ENCODE measurements around the gene FLRT2.

FLRT2 gene

GRCh38 chr14:85634205-85634604 is 104.3 kb downstream of the FLRT2 start:
- no peak for DNase-seq (ENCODE audit: low read depth in 2 of 2, low spot score in 1 of 2)

GRCh38 chr14:85644211-85644610 is 114.3 kb downstream of the FLRT2 start:
- DNase-seq (ENCODE audit: low read depth in 2 of 2, low spot score in 1 of 2): no peak

- no peak for DNase-seq (ENCODE audit: low read depth in 2 of 2, low spot score in 1 of 2)
These were observed 123.1 kb downstream of the FLRT2 start for GRCh38 chr14:85653029-85653428.

- DNase-seq (ENCODE audit: low read depth in 2 of 2, low spot score in 1 of 2): no peak
These were observed 130.4 kb downstream of the FLRT2 start for GRCh38 chr14:85660243-85660922.

DNA sequence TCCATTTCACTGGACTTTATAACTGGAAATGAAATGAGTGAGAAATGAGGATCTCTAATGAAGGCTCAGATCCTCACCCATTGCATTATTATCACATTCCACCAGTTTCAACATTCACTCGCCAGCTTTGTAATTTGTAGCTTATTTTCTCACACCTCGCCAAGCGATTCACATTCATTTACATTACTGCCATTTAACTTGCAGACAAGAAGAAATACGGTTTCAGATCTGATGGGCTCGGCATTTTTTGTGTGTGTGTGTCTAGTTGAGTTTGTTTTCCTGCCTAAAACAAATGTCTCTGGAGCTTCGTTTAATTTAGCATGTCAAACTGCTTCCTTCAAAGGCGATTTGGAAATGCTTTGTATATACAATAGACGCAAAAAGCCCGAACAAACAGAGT is 132.2 kb downstream of the FLRT2 start:
- no peak for DNase-seq (ENCODE audit: low read depth in 2 of 2, low spot score in 1 of 2)

DNA sequence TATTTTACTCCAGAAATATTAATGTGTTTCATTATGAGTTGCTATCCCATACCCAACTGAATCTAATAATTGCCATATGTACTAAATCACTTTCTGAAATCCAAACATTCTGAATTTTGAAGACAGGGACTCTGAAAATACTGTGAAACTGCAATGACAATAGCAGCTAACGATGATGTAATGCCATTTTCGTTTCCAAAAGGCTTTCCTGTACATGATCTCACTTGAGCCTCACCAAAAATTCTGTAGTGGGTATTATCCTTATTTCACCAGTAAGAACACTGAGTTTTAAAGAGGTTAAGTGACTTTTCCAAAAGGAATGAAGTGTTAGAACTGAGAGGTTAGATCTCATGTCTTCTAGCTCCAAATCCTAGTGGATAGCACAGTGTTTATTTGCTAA is 133.3 kb downstream of the FLRT2 start:
- no peak for DNase-seq (ENCODE audit: low read depth in 2 of 2, low spot score in 1 of 2)

GRCh38 chr14:85663667-85664066 is 133.7 kb downstream of the FLRT2 start:
- DNase-seq (ENCODE audit: low read depth in 2 of 2, low spot score in 1 of 2): no peak

GRCh38 chr14:85675957-85676356 is 146.0 kb downstream of the FLRT2 start:
- no peak for DNase-seq (ENCODE audit: low read depth in 2 of 2, low spot score in 1 of 2)

DNA sequence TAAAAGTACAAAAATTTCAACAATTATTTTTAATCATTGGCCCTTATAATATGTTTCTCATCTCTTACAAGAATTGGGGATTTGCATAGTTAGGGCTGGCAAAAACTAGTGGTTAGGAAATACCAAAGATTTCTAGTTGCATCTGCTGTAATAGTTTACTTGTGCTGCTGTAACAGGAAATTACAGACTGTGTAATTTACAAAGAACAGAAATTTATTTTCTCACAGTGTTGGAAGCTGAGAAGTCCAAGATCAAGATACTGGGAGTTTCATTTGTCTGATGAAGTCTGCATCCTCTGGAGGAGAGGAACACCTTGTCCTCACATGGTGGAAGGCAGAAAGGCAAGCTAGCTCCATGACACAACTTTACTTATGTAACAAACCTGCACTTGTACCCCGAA is 157.0 kb downstream of the FLRT2 start:
- DNase-seq (ENCODE audit: low read depth in 2 of 2, low spot score in 1 of 2): no peak

GRCh38 chr14:85687456-85687855 is 157.5 kb downstream of the FLRT2 start:
- DNase-seq (ENCODE audit: low read depth in 2 of 2, low spot score in 1 of 2): no peak

DNA sequence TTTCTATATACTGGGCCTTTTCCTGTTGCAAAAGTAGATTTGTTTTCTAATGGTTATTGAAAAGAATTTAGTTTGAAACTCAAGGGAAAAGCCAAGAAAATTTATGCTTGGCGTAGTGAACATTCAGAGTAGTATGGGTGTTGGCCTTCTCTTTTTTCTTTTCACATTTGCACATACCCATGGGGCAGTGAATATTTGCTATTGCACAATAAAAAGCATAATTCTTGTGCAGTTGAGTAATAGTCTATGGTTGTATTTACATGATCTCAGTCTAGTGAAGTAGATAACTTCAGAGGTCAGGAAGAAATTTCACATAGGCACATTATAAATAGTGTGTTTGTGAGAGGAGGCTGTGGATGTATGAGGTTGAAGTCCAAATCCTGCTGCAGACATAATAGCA is 158.1 kb downstream of the FLRT2 start:
- no peak for DNase-seq (ENCODE audit: low read depth in 2 of 2, low spot score in 1 of 2)

- DNase-seq (ENCODE audit: low read depth in 2 of 2, low spot score in 1 of 2): no peak
These were observed 165.4 kb downstream of the FLRT2 start for GRCh38 chr14:85695300-85695699.

DNA sequence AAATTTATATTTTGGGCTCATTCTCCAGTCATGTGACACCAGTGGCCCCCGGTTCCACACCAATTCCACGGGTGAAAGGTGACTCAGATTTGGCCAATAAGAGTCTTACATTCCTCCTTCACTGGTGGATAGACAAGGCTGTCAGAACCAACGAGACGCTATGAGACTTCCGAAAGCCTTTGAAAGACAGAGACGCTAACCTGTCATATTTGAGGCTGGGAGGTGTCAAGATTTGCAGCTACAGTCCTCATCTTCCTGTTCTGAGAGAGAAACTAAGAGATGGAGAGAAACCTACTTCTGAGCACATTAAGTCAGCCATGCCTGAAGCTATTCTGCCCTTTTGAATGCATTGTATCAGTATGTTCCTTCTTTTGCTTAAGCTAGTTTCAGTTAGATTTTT is 171.2 kb downstream of the FLRT2 start:
- DNase-seq (ENCODE audit: low read depth in 2 of 2, low spot score in 1 of 2): no peak

DNA sequence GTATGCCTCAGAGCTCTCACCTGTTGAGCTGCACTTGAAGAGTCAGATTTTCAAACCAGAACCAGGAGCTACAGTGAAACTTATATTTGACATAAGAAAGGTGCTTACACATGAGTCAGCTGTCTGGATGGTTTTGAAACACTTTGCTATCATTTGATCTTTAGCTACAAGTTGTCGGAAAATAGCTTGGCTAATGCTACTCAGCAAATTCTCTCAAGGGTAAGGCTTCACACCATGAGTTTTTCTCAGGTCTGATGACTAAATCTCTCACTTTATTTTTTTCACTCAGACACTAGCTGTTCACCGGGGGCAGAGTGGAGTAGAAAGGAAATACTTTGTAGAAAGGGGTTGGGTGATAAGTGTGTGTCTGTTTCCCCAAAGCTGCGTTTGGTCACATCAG is 171.8 kb downstream of the FLRT2 start:
- DNase-seq (ENCODE audit: low read depth in 2 of 2, low spot score in 1 of 2): no peak

DNA sequence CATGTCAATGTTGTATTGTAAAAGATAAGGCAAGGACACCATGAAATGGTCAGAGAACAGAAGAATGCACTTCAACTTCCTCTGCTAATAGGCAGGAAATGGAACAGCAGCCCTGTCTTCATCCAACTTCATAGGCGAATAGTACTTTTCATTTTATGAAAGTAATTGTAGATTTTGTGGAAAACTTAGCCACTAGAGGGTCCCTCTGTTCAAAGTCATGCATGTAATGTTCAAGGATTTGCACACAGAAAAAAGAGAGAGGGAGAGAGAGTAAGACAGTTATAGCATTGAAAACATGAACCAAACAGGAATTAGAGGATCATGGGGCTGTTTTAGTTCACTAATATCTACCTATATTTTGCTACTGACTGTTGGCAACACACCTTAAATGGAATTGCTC is 172.2 kb downstream of the FLRT2 start:
- DNase-seq (ENCODE audit: low read depth in 2 of 2, low spot score in 1 of 2): no peak

DNA sequence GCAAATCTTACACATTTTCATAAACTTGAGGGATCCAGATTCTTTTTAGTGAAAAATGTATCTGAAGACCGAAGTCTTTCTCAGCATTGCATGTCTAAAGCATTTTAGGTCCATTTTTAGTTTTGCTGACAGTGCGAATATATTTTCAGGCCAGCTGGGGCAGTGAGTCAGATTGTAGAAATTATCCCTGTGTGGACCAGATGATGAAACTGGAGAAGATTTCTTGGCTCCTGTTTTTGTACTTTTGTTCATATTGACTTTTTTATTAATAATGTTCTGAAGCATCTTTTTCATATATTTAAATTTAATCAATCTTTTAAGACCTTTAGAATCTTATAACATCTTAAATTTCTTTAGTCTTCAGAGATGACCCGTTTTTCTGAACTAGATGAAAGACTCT is 173.1 kb downstream of the FLRT2 start:
- DNase-seq (ENCODE audit: low read depth in 2 of 2, low spot score in 1 of 2): no peak
